Activated CD4-positive, alpha-beta T cell treated with anti-CD3 and anti-CD28 coated beads, Interleukin-2, Interleukin-6, amounts not matched to agents 100 ng/mL and 50 ng/mL, durations not matched to agents 16 hours and 8 hours (primary cell): ENCODE data around the gene SASH3.
"Not testable (repeated sequence)": the region's sequence is repeated elsewhere in the genome, so short reads cannot be mapped to it uniquely, and the experiment has no call there.

Source experiments
- DNase-seq: peaks from one replicate; pipeline ENCODE4 v3.0.0-alpha.2; 2020

The SASH3 gene

DNA sequence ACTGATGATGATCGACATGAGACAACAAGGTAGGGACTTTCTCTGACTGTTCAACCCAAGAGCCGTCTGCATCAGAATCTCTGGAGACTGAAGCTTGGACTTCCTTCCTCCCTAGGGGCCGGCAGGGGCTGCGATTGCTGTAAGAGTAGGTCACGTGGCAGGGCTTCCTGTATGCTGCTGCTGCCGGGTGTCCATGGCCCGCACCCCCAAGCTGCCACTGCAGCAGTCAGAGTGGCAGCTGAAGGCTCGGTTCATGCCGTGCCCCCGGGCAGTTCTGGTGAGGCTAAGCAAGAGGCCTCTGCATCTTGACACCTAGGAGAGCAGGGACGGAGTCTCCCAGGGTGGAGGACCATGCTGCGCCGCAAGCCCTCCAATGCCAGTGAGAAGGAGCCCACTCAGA, at the start of gene SASH3:
Gene SASH3 (plus strand): TSS at position 203 of the 400 bp plus-strand sequence. CDS start 149 bp downstream, at position 352.
- DNase-seq, result peak; percentile 84

GRCh38 chrX:129731228-129731627, 48.5 kb upstream of the SASH3 start:
- DNase-seq, result no peak

DNA sequence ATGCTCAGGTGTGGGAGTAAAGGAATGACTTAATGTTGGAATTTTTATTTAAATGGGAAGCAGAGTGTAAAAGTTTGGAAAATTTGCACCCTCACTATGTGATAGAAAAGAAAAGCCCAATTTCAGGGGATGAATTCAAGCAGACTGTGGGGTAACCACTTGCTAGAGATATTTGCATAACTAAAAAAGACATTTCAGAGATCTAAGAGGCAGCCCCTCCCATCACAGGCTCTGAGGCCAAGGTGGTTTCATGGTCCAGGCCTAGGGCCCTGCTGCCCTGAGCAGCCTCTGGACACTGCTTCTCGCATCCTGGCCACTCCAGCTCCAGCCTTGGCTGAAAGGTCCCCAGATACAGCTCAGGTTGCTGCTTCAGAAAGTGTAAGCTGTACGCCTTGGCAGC, 46.9 kb upstream of the SASH3 start:
- DNase-seq, result no peak

DNA sequence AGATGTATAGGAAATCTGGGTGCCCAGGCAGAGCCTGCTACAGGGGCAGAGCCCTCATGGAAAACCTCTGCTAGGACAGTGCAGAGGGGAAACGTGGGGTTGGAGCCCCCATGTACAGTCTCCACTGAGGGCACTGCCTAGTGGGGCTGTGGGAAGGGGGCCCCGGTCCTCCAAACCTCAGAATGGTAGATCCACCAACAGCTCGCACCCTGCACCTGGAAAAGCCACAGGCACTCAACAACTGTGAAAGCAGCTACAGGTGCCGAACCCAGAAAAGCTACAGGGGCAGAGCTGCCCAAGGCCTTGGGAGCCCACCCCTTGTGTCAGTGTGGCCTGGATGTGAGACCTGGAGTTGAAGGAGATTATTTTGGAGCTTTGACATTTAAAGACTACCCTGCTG, 46.4 kb upstream of the SASH3 start:
- no peak for DNase-seq

- DNase-seq, result peak; percentile 41
These were observed 43.3 kb upstream of the SASH3 start for GRCh38 chrX:129736491-129736890.

DNA sequence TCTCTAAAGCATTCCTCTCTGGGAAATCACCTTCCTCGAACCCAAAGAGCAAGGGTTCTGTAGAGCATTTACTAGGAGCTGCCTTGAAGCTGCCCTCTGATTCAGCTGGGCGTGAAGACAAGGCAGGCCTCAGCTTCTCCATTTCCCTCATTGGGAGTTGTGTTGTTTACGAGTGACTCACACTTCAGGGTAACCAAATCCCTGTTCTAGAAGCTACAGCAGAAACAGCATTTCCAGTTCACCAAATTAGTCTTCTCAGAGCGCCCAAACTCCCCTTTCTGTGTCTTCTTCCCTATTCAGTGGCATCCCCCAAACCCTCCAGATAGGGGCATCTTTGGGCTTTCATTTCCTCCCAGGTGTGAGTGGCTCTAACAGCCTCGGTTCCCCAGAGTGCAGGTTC, 41.8 kb upstream of the SASH3 start:
- DNase-seq, result no peak

- DNase-seq, result no peak
These were observed 41.1 kb upstream of the SASH3 start, which contains the start of gene XPNPEP2 for GRCh38 chrX:129738466-129739308. XPNPEP2 (plus strand) TSS chrX:129738979; CDS start chrX:129739214, 235 bp downstream.

- no peak for DNase-seq
These were observed 40.2 kb upstream of the SASH3 start for GRCh38 chrX:129739578-129739977.

- no peak for DNase-seq
These were observed 37.6 kb upstream of the SASH3 start for GRCh38 chrX:129741880-129742758.

DNA sequence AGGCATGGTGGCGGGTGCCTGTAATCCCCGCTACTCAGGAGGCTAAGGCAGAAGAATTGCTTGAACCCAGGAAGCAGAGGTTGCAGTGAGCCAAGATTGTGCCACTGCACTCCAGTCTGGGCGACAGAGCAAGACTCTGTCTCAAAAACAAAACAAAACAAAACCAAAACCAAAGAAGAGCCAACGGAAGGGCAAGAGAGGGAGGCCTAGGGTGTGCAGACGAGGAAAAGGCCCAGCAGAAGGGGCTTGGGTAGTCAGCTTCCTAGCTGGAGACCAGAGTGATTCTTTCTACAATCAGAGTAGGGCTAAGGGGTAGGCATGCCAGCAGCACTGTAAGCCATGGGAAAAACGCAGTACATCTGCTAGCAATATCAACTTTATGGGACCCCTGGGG, 37.0 kb upstream of the SASH3 start:
- not testable (repeated sequence) for DNase-seq

GRCh38 chrX:129743821-129744220, 35.9 kb upstream of the SASH3 start:
- no peak for DNase-seq

GRCh38 chrX:129744861-129745321, 34.9 kb upstream of the SASH3 start:
- peak; percentile 33 for DNase-seq

DNA sequence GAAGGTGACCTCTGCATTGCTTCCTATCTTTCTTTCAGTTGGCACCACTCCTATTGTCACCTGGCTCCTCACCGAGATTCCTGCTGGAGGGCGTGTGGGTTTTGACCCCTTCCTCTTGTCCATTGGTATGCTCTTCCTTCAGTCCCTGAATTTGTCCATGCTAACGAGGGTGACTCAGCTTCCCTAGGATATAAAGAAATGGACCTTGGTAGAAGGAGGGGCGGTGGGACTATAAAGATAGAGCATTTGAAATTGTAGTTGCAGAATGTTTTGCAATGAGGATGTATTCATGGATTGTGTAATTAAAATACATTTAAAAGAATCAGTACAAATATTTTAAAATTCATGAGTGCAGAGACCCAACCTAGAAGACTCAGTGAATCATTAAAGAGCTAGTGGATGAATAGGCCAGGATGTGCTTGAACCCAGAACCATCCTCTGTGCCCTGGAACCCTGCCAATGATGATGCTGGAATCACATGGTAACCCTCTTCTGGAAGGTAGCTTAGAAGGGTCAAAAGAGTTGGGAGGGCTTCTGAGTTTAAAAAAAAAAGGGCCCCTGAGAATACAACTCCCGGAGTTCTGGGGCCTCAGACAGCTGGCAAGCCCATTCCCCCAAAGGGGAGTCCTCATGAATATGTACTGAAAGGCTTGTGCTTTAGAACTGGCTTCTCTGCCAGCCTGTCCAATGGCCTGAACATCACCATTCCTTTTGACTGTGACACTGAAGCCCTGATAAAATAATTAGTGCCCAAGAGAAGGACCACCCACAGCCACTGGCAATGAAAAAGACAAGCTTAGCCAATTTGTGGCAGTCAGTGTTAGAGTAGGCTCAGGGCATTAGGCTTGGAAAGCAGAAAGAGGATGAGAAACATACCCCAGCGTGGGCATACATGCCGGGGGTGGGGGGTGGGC, 32.9 kb upstream of the SASH3 start:
- no peak for DNase-seq

GRCh38 chrX:129747533-129747932, 32.2 kb upstream of the SASH3 start:
- no peak for DNase-seq

DNA sequence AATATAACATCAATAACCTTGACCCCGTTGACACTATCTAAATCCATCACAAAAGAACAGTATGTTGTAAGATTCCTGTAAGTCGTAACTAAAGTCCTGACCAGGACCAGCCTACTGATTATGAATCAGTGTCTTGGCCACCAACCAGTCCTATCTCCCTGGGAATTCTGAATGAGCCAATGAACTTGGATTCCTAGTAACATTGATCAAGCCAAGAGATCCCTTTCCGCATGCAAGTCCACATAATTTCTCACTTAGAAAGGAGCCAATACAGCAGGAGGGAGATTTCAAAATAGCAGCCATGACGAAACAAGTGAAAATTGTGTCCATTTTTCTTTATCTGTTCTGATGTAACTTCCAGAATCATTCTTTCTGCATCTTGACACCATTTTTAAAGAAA, 31.4 kb upstream of the SASH3 start:
- no peak for DNase-seq

DNA sequence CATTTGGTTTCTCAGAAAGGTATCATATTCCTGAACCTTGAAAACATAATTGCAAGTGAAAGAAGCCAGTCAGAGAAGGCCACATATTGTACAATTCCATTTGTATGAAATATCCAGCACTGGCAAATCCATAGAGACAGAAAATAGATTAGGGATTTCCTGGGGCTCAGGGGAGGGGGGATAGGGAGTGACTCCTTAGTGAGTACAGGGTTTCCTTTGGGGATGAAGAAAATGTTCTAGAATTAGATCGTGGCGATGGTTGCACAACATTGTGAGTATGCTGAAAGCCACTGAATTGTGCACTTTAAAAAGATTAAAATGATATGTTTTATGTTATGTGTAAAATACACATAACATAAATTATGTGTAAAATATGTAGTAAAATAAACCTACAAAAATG, 30.7 kb upstream of the SASH3 start:
- no peak for DNase-seq

GRCh38 chrX:129750971-129751370, 28.8 kb upstream of the SASH3 start:
- DNase-seq, result no peak

DNA sequence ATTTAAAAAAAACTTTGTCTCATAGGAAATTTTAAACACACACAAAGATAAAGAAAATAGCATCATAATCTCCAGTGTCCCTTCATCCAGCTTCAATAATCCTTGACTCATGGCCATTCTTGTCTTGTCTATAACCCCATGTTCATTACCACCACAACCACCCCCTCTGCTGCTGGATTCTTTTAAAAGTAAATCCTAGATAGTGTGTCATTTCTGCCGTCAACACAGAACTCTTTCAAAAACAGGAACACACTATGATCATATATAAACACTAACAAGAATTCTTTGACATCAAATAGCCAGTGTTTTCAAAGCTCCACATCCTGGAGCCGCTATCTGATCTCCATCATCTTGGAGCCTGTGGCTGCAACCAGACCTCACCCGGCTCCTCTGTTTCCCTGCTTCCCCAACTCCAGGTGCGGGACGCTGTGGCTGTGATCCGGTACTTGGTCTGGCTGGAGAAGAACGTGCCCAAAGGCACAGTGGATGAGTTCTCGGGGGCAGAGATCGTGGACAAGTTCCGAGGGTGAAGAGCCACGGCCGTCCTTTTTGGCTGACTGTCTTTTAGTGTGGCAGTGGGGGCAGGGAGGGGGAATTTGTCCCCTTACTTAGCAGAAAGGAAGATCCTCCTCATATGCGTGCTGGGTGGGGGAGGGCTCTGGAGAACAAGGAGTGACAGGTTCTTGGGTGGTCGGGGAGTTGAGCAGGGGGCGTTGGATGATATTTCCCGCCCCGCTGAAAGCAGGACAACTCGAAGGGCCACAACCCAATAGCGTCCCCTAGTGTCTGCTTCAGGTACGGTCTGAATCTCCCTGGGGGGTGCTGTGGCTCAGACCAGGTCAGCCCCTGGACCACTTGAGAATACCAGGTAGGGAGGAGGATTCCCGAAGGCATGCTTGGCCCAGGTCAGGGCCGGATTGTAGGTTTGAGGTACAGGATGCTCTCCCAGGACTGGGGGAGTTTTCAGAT, 25.4 kb upstream of the SASH3 start:
- DNase-seq, result no peak

DNA sequence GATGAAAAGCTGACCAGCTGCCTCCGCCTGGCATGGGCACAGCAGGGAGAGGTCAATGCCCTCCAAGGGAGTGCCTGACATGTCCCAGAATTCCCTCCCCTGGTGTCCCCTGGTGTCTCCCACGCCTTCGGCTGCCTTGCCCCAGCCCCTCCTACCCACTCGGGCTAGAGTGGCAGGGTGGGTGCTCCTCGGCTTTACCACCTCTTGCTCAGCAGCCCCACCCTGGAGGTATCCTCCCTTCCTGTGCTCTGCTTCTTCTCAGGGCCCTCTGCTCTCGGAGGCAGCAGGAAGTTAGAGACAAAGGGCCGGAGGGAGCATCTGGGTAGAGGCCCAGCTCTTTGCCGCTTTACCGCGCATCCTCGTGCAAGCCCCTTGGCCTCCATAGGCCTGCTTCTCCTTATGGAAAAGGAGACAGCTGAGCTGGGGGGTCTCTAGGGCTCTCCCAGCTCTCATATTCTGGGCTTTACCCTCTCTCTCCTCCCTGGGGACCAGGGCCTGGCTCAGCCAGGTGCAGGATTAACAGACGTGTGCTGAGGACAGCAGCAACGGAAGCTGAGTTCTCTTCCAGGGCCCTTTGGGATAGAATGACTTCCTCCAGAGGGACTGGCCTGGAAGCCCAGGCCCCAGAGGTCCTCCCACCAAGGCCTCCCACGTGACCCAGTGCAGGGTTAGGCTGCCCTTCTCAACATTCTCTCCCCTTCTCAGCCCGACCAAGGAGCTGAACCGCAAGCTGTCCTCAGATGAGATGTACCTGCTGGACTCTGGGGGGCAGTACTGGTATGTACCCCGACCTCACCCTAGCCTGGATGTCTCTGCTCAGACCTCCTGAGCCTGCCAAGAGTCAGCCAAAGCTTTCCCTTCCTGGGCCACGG, 23.7 kb upstream of the SASH3 start:
- DNase-seq, result no peak

DNA sequence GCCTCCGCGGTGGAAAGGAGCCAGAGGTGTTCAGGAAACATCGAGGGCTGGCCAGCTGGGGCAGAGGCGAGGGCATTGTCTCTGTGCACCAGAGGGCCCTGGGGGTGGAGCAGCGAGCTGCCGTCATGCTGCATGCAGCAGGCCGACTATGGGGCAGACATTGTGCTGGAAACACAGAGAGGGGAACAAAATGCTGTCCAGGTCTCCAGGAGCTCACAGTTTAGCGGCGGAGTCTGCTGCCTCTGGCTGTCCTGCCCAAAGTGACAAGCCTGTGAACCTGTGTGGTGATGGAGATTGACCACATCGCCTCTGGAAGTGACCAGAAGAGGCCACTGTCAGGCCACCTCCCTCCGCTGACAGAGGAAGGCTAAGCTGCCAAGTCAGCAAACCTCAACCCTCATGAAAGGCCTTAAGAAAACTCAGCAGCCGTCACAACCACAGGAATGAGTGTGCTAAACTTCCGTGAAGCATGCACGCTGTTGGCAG, 20.1 kb upstream of the SASH3 start:
- peak; percentile 80 for DNase-seq
